A673 (cell line): ENCODE measurements around the gene AUH.

Source experiments
- EZH2 ChIP-seq: fragments of 200-600 bp; sonication (generic); IDR thresholded peaks from 2 replicates; pipeline ENCODE4 v1.6.1; 2017; ENCODE audit warnings: borderline replicate concordance, low read depth, mild to moderate bottlenecking, mixed read lengths, antibody characterized with exemption, low read length; ENCODE audit not compliant: poor library complexity, severe bottlenecking
- TF ChIP-seq, protein P1 (sequence below): fragments of 300-800, 200-600 bp; sonication (generic); conservative IDR thresholded peaks from 2 replicates; pipeline ENCODE4 v1.5.1; 2017; ENCODE audit warnings: low read depth, mild to moderate bottlenecking, antibody characterized with exemption, low read length, moderate library complexity, mixed read lengths

DNA sequence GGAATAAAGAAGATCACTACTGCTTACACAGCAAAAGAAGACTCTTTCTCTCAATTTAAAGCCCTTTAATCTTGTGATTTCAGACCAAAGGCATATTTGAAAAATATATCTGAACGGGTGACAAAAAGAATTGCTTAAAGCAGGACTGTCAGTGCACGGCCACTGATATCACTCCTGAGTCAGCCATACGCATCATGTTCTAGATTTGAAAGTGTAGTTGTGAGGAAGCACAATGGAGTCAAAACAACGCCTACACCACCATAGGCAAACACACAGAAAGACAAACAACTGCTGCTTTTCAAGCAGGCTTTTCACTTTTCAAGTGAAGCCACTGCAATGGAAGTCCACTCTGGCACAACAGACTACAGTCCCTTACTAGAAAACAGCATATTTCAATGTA lies 141.7 kb downstream of the AUH start:
- TF ChIP-seq, protein P1, sequence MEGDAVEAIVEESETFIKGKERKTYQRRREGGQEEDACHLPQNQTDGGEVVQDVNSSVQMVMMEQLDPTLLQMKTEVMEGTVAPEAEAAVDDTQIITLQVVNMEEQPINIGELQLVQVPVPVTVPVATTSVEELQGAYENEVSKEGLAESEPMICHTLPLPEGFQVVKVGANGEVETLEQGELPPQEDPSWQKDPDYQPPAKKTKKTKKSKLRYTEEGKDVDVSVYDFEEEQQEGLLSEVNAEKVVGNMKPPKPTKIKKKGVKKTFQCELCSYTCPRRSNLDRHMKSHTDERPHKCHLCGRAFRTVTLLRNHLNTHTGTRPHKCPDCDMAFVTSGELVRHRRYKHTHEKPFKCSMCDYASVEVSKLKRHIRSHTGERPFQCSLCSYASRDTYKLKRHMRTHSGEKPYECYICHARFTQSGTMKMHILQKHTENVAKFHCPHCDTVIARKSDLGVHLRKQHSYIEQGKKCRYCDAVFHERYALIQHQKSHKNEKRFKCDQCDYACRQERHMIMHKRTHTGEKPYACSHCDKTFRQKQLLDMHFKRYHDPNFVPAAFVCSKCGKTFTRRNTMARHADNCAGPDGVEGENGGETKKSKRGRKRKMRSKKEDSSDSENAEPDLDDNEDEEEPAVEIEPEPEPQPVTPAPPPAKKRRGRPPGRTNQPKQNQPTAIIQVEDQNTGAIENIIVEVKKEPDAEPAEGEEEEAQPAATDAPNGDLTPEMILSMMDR = no peak
- TF ChIP-seq EZH2 = no peak
